HG03280 (cell line): ENCODE data around the gene UNC45B.
"Not testable (repeated sequence)": the region's sequence is repeated elsewhere in the genome, so short reads cannot be mapped to it uniquely, and the experiment has no call there.

Source experiments
- ATAC-seq: cut with Tn5 transposase; IDR thresholded peaks from one replicate; pipeline ENCODE4 v1.9.1; 2021; ENCODE audit warnings: mild to moderate bottlenecking, moderate library complexity; ENCODE audit not compliant: unreplicated experiment

The UNC45B gene, protein sequence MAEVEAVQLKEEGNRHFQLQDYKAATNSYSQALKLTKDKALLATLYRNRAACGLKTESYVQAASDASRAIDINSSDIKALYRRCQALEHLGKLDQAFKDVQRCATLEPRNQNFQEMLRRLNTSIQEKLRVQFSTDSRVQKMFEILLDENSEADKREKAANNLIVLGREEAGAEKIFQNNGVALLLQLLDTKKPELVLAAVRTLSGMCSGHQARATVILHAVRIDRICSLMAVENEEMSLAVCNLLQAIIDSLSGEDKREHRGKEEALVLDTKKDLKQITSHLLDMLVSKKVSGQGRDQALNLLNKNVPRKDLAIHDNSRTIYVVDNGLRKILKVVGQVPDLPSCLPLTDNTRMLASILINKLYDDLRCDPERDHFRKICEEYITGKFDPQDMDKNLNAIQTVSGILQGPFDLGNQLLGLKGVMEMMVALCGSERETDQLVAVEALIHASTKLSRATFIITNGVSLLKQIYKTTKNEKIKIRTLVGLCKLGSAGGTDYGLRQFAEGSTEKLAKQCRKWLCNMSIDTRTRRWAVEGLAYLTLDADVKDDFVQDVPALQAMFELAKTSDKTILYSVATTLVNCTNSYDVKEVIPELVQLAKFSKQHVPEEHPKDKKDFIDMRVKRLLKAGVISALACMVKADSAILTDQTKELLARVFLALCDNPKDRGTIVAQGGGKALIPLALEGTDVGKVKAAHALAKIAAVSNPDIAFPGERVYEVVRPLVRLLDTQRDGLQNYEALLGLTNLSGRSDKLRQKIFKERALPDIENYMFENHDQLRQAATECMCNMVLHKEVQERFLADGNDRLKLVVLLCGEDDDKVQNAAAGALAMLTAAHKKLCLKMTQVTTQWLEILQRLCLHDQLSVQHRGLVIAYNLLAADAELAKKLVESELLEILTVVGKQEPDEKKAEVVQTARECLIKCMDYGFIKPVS

GRCh38 chr17:35147375-35147905 is at the start of gene UNC45B:
Gene UNC45B, plus strand, starts transcription at chr17:35147817. Its CDS starts 447 bp downstream, at chr17:35148264.
- ATAC-seq: no peak

DNA sequence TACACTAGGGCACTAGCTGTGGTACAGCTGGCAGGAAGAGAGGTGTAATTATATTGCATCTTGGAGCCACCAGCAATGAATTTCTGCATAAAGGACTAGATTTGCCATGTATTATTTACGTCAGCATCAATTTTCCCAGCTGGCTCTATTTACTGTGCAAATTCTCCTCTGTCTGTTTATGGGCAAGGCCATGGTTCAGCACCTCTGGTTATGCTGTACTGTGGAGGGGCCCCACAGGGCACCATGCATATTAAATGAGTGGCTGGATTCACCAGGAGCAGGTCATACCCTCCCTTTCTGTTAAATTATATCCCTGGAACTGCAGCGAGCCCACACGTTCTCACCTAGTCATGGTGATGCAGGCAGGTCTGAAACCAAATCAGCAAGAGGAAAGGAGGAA is 47.7 kb upstream of the UNC45B start:
- no peak for ATAC-seq

DNA sequence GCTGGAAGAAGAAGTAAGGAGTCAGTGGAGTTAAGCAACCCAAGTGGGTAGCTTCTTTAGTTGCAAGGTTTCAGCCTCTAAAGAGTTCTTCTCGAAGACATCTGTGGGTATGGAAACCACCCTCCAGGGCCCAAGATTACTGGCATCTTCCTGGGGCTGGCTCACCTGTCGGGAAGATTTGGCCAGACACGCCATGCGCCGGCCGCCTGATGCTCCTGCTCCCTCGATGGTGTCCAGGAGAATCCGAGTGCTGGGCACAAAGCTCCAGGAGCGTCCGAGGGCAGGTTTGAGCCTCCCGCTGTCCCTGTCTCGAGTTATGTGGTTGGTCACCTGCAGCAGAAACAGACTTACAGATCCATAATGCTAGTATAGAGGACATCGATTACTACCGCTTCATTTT is 46.6 kb upstream of the UNC45B start:
- no peak for ATAC-seq

GRCh38 chr17:35101725-35102124 is 45.9 kb upstream of the UNC45B start:
- no peak for ATAC-seq

GRCh38 chr17:35103271-35103670 is 44.3 kb upstream of the UNC45B start:
- ATAC-seq: no peak

- ATAC-seq: no peak
Observed at GRCh38 chr17:35104844-35105450, 42.7 kb upstream of the UNC45B start.

- ATAC-seq: not testable (repeated sequence)
Observed at GRCh38 chr17:35110791-35111190, 36.8 kb upstream of the UNC45B start.

- no peak for ATAC-seq
Observed at GRCh38 chr17:35116845-35117244, 30.8 kb upstream of the UNC45B start.

DNA sequence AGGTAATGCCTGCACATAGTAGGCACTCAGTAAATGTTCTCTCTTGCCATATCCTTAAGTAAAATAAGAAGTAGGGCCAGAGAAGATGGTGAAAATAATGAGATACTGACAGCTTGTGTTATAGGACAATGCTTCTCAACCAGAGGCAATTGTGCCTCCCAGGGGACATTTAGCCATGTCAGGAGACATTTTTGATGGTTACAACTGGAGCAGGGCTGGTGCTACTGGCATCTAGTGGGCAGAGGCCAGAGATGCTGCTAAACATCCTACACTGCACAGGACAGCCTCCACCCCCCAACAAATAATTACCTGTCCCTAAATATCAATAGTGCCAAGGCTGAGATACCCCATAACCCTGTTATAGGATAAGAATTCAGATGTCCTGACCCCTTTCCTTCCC is 29.6 kb upstream of the UNC45B start:
- no peak for ATAC-seq

- peak; percentile 75 for ATAC-seq
Observed at GRCh38 chr17:35119370-35120165, 28.0 kb upstream of the UNC45B start, which contains the start of gene RAD51D. Gene RAD51D, minus strand, starts transcription at chr17:35119860. Its CDS starts 247 bp downstream, at chr17:35119613.

- no peak for ATAC-seq
Observed at GRCh38 chr17:35121315-35121714, 26.3 kb upstream of the UNC45B start, which contains the start of gene FNDC8. Gene FNDC8, plus strand, starts transcription at chr17:35121615. Its CDS starts 79 bp downstream, at chr17:35121694.

GRCh38 chr17:35127751-35128514 is 19.7 kb upstream of the UNC45B start:
- ATAC-seq: no peak

DNA sequence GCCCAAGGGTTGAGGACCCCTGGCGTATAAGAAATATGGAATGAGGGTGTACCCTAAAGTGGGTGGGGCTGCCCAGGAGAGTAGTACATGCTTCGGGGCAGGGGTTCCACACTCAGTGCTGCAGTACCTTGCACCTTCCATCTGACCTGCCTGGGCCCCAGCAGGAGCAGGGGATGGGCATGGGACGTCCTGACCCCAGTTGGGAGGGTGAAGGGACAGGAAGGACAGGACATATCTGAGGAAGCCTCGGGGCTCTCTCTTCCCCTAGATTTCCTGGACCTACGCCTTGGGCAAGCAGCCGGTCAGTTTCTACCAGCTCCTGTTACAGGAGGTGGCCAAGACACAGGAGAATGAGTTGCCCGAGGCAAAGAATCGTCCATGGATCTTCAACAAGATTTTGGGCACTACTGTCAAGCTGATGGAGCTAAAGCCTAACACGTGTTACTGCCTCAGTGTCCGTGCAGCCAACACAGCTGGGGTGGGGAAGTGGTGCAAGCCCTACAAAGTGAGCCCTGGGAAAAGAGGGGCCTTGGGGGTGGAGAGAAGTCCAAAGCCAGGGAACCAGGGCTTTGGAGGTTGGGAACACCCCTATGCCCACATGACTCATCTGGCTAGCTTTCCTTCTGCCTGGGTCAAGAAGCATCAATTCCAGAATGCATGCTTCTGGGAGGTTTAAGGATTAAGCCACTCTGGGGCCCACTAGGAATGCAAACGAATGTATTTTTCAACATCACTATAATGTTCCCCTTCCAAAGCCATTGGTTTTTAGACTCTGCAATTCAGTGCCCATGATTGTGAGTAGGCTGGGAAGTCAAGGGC is 18.3 kb upstream of the UNC45B start:
- ATAC-seq: no peak

DNA sequence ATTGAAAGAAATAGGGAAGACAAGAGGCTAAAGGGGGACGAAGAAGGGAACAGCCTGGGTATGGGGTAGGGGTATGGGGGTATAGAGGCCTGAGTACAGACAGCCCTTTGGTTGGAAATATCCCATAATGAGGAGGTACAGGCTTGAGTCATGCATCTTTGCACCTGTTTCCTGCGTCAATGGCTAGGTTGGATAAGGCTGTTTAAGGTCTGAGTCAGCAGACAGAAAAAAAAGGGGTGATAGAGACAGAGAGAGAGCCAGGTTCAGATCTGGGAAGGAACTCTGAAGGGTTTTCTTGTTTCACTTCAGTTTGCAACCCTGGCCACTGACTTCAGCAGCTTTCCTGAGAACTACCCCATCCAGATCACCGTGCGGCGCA is 17.7 kb upstream of the UNC45B start:
- ATAC-seq: no peak

GRCh38 chr17:35130392-35130791 is 17.2 kb upstream of the UNC45B start:
- no peak for ATAC-seq

DNA sequence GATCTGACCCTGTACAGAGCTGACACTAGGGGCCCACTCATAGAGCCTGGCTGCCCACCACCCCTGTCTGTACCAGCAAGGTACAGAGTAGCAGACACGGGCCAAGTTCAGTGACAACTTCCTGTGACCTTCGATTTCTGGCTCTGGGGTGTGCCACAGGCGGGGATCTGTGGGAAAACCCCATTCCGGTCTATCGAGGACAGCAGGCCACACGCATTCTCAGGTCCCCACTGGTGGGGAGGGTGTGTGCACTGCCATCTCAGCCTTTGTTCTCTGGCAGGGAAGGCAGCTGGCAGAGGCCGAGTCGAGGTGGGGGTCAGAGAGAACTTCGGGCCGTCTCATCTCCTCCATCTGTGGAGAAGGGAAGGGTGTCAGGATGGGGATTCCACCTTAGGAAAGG is 15.5 kb upstream of the UNC45B start:
- no peak for ATAC-seq

- ATAC-seq: no peak
Observed at GRCh38 chr17:35132816-35133550, 14.6 kb upstream of the UNC45B start.

- no peak for ATAC-seq
Observed at GRCh38 chr17:35135322-35135721, 12.3 kb upstream of the UNC45B start.
